Left ventricle myocardium superior (tissue), 1 donor: Measurements from ENCODE around the gene OASL. TPM values are rescaled to one million over a fixed set of nuclear protein-coding genes. Genes with fewer than 3 reads are reported as not detected.

ENCODE experiments used
- ATAC-seq: fragments of 200-7000 bp; cut with Tn5 transposase; one replicate; pipeline ENCODE4 v1.9.1; 2020; ENCODE audit warnings: mild to moderate bottlenecking, moderate library complexity
- DNase-seq: peaks from one replicate; pipeline ENCODE4 v3.0.0-alpha.2; 2020
- intact Hi-C: fragments of 100-400 bp; cut with micrococcal nuclease; formaldehyde crosslinking; loops from one replicate; pipeline ENCODE4 v1.11.0; 2022
- total RNA-seq: library from RNA; stranded (reverse); fragmentation: NEBNext Ultra II Directional; extraction: Animal tissue kit (Norgen Biotek cat#: 25700); gene quantifications from one replicate; pipeline ENCODE4 v1.2.1, GENCODE V29; 2021
- donor health status: DM: no; HTN: yes; CAD: no; lungs with severe emphysema.

OASL gene
- total RNA-seq, 1 donor from 2014 or later, result 0.55 TPM

DNA sequence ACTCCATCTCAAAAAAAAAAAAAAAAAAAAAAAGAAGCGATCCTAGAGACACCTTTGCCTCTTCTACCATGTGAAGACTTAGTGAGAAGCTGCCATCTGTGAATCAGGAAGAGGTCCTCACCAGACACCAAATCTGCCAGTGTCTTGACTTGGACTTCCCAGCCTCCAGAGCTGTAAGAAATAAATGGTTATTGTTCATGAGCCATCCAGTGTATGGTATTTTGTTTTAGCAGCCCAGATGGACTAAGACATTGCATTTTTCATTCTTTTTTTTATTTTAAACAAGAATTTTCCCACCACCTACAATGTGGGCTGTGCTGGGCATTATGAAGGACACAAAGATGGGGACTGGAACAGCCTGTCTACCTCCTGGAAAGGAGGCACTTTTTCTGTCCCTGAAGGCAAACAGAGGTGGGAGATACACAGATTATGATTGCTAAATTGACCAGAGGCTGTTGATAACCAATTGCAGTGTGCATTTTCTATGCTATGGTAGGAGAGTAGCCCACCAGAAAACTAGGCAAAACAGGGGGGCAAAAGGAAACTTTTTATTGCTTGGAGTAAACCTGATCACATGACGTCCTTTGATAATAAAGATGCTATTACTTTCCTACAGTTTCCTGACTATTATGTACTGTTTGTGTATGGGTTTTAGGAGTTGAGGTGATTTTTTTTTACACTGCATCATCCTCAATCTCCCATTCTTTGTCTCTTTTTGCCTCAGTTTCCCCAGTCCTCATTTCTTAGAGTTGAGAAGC, 20.0 kb downstream of the OASL start:
- intact Hi-C loops, result no loop called here
- DNase-seq (no peak), ATAC-seq (no peak)

DNA sequence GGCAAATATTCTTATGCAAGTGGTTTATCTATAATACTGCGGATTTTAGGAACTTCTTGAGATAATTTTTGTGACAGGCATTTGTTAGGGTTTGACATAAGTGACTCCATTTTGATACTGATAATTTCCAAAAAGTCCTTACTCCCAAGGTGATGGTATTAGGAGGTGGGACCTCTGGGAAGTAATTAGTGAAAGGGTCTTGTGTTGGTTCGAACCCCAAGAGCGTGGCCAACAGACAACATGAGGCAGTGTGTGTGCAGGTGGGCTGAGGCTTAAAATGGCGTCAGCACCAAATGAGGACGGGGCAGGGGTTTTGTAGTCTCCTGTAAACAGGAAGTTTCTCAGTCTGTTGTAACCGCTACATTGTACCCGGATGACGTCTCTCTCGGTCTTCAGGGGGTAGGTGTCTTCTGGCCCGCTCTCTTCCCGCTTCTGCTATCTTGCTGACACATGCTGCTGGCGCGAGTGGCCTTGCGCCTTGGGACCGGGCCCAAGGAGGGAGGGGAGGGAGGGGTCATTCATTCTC, 21.0 kb downstream of the OASL start:
- intact Hi-C loops, result no loop called here
- DNase-seq, result no peak
- ATAC-seq, result no peak

DNA sequence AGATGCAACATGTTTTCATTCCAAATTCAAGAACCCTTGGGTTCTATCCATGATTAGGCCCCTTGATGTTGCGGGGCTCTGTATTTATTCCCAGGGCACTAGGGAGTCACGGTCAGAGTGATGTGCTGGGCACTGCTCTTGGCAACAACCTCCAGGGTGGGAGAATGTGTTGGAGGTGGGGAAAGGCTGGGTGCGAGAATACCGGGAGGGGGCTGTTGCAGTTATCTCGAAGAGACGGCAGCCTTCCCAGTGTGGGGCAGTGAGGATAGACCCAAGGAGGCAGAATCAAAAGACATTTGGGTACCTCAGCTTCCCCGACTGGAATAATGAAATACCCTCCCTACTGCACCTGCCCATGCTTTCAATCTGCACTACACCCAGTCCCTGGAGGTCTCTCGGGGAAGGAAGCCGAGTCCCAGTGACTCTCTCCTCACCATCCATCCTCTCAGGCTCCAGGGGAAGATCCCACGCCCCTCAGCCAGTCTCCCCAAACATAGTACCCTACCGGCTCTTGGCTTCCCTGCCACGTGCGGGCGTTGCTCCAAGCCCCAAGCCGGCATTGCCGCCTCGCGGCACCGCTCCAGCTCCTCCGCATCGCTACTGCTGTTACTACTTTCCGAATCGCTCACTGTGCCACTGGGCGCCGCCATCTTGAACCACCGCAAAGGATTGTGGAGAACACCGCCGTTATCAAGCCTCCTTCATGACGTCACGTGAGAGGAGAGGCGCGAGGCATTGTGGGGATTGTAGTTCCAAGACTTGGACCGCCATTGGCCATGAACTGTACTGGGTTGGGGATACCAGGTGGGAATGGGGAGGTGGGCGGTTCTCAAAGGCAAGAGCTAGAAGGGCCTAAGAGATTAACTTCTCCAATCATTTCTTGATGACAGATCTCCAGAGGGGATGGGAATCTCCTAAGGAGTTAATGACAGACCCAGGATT, 22.9 kb downstream of the OASL start, which contains the start of gene C12orf43:
Gene C12orf43, minus strand, starts transcription at position 663 of the 942 bp plus-strand sequence. Its CDS starts 13 bp downstream, at position 650.
- peak; percentile 89 for DNase-seq

DNA sequence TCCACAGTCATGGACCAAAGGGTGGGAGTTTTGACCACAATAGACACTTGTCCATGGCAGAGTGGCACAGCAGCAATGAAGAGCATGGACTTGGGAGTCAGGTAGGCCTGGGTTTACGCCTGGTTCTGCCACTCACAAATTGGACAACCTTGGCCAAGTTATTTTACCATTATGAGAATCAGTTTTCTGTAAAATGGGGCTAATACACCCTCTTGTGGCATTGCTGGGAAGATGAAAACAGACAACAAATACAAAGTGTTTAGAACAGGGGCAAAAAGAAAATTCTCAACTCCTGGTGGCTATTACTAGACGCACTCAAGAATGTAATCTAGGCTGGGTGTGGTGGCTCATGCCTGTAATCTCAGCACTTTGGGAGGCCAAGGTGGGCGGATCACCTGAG, 25.3 kb downstream of the OASL start:
- intact Hi-C loops, result no loop called here
- DNase-seq (no peak), ATAC-seq (no peak)

More for the DNA sequence above, 22.9 kb downstream of the OASL start, which contains the start of gene C12orf43:
- intact Hi-C loops, result no loop called here
- peak; percentile 99 for ATAC-seq

- DNase-seq, result no peak
- ATAC-seq, result no peak
- intact Hi-C loops, result no loop called here
Observed at GRCh38 chr12:121011820-121012219, 27.2 kb downstream of the OASL start.

GRCh38 chr12:121010860-121011259, 28.2 kb downstream of the OASL start:
- no peak for ATAC-seq
- intact Hi-C loops, result no loop called here
- DNase-seq, result no peak

- no peak for DNase-seq
- peak; percentile 78 for ATAC-seq
- intact Hi-C loops, result no loop called here
Observed at GRCh38 chr12:121009741-121010140, 29.3 kb downstream of the OASL start.

DNA sequence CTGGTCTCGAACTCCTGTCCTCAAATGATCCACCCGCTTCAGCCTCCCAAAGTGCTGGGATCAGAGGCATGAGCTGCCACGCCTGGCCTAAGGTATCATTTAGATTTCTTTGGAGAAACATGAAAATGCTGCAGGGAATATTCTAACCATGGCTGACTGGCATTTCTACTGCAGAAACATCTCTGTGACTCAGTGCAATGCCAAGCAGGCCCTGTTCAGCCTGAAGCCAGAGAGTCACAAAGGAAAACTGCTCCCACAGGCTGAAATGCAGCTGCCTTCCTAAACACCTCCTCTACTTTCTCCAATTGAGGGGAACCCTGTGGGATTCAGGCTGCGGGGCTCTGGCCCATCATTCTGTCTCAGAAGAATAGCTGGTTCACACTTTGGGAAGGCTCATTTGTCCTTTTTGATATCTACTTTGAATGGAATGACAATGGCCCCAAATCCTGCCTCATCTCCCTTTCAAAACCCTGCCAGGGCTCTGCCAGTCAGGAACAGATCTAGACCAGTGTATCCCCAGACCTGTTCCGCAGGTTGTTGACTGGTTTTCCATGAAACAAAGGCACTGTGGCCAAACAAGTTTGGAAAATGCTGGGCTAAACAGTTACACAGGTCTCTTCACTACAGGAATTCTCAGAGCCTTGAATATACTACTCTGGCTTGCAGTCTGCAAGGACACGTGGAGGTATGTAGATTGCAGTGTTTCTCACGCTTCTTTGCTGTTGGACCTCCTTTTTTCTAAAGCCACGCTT, 30.5 kb downstream of the OASL start:
- ATAC-seq, result no peak
- intact Hi-C loops, result no loop called here

GRCh38 chr12:121005346-121005815, 33.7 kb downstream of the OASL start:
- DNase-seq (no peak), ATAC-seq (no peak)

More for the DNA sequence above, 30.5 kb downstream of the OASL start:
- no peak for DNase-seq

GRCh38 chr12:121004253-121004815, 34.7 kb downstream of the OASL start:
- ATAC-seq (no peak), DNase-seq (no peak)
- intact Hi-C loops, result no loop called here

More at GRCh38 chr12:121005346-121005815, 33.7 kb downstream of the OASL start:
- intact Hi-C loops, result no loop called here

DNA sequence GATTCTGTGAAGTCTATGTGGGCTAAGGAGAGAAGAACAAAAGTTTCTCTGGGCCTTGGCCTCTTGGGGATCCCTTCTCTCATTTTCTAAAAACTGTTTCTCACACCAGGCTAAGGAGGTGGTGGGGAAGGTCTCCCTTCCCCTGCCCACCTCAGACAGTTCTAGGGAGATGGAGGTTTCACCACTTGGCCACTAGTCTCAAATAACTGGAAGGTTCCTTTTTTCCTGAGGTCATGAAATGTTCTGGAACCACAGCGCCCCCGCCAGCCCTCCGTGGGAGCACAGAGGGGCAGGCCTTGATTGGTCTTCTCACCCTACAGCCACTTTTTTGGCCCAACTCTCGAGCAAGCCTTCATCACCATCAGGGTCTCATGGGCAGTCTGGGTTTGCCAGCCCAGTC, 35.4 kb downstream of the OASL start:
- no peak for DNase-seq
- intact Hi-C loops, result no loop called here
- ATAC-seq, result no peak

- ATAC-seq (no peak), DNase-seq (no peak)
- intact Hi-C loops, result no loop called here
Observed at GRCh38 chr12:121001841-121002483, 37.1 kb downstream of the OASL start.

- no peak for ATAC-seq
- no peak for DNase-seq
- intact Hi-C loops, result no loop called here
Observed at GRCh38 chr12:121001060-121001459, 38.0 kb downstream of the OASL start.

DNA sequence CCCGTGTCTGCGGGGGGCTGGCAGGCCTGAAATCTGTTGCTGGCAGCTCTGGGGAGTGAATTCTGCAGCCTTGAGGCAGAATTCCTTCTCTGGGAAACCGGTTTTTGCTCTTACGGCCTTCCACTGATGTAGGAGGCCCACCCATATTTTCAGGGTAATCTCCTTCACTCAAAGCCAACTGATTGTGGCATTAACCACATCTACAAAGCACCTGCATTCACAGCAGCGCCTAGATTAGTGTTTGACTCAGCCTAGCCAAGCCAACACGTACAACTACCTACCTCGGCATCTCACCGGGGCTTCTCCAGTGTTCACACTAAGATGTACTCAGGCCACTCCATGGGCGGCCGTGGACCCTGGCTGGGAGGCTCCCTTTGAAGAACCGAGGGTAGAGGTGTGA, 38.5 kb downstream of the OASL start:
- ATAC-seq (no peak), DNase-seq (no peak)
- intact Hi-C loops, result no loop called here

GRCh38 chr12:120999191-121000120, 39.6 kb downstream of the OASL start:
- ATAC-seq, result peak; percentile 36
- DNase-seq, result no peak
- intact Hi-C loops, result no loop called here

GRCh38 chr12:120998435-120998834, 40.6 kb downstream of the OASL start:
- DNase-seq (no peak), ATAC-seq (no peak)
- intact Hi-C loops, result no loop called here

- intact Hi-C loops, result no loop called here
- DNase-seq, result no peak
- no peak for ATAC-seq
Observed at GRCh38 chr12:120997448-120997847, 41.6 kb downstream of the OASL start.
